GM12872 (cell line): ENCODE results near the gene MRPL38.

Source experiments
- TF ChIP-seq, protein P1 (sequence below): IDR thresholded peaks from 3 replicates; pipeline ENCODE4 v1.5.1; 2011; ENCODE audit warnings: low read depth, mild to moderate bottlenecking, low read length, moderate library complexity; ENCODE audit not compliant: insufficient read depth

The MRPL38 gene

DNA sequence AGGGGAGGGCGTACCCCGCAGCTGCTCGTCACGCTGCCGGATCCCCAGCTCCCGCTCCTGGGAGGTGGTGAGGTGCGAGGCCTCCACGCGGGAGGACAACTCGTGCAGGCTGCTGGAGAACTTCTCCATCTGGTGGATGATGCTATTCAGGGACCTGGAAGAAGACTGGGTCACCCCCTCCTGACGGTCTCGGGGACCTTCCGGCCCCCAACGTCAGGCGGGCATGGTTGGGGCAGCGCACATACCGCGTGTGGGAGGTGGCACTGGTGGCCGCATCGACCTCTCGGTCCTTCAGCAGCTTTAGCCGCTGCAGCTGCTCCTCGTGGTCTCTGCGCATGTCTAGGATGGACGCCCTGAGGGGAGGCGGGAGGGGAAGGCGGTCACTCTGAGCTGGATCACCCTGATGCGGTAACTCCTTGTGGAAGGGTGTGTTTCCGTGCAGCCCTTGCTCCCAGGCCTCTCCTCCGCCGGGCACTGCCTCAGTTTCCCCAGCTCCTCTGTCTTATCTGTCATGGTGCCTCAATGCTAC is 13.3 kb upstream of the MRPL38 start:
- TF ChIP-seq, protein P1, sequence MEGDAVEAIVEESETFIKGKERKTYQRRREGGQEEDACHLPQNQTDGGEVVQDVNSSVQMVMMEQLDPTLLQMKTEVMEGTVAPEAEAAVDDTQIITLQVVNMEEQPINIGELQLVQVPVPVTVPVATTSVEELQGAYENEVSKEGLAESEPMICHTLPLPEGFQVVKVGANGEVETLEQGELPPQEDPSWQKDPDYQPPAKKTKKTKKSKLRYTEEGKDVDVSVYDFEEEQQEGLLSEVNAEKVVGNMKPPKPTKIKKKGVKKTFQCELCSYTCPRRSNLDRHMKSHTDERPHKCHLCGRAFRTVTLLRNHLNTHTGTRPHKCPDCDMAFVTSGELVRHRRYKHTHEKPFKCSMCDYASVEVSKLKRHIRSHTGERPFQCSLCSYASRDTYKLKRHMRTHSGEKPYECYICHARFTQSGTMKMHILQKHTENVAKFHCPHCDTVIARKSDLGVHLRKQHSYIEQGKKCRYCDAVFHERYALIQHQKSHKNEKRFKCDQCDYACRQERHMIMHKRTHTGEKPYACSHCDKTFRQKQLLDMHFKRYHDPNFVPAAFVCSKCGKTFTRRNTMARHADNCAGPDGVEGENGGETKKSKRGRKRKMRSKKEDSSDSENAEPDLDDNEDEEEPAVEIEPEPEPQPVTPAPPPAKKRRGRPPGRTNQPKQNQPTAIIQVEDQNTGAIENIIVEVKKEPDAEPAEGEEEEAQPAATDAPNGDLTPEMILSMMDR: no peak

DNA sequence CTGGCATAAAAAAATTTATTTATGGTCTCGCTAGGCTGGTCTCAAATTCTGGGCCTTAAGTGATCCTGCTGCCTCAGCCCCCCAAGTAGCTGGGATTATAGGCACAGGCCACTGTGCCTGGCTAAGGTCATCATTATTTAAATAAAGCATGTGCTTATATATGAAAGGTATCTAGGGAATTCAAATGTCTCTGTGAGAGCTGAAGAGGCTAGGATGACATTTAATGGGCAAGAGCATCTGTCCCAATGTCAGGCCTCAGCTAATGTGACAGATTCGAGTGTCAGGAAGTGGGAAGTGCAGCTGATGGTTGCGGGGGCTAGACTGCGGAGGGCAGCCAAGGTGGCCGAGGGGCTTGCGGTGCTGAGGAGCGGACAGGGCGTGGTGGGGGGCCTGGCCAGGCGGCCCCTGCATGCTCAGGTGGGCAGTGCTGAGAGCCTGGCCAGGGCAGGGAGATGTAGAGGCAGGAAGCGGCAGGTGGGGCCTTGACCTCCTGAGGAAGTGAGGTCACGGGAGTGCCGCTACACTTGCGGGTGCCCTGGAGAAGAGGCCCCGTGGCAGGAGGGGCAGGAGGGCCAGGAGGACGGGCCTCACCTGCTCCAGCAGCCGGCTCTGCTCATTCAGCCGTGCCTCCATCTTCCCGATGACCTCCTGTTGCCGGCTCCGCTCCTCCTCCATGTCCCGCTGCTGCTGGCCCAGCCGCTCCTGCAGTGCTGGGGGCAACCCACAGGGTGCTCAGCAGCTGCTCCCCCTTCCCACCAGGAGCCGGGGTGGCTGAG is 12.6 kb upstream of the MRPL38 start:
- TF ChIP-seq, protein P1: no peak

DNA sequence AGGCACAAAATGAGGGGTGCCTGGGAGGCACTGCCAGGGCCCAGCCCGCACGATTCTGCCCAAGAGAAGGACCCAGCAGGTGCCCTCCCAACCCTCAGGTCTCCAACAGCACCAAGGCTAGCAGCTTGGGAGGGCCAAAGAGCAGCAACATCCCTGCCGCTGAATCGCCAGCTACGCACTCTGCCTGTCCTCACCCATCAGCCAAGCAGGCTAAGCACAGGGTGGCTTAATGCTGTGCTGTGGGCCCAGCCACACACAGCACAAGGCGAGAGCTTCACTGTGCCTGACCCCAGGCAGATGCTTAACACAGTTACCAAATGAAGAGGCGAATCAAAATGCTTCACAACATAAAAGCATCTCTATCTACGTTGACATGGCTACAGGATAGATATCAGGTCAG is 10.6 kb upstream of the MRPL38 start:
- TF ChIP-seq, protein P1: no peak

DNA sequence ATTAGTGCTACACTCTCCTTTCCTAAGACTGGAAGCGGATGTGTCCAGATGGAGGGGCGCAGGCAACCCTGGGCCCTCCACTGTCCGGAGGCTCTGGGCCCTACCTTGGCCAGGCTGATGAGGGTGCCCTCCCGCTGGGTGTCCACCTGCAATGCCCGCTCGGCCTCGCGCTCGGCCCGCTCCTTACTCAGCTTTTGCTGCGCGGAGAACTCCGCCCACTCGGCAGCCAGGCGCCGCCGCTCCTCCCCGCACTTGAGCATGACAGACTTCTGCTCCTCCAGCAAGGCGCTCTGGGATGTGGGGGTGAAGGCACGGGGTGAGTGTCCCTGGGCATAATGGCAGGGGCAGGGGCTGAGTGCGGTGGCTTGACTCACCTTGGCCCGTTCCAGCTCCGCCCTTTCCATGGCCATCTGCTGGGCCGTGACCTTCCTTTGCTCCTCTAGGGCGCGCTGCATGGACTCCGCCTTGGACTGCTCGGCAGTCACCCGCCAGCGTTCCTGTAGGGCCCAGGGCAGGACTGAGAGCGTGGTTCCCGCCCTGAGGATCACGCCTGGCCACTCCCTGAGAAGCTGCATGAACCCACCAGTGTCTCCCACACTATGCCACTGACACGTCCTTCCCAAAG is 10.1 kb upstream of the MRPL38 start:
- TF ChIP-seq, protein P1: no peak

DNA sequence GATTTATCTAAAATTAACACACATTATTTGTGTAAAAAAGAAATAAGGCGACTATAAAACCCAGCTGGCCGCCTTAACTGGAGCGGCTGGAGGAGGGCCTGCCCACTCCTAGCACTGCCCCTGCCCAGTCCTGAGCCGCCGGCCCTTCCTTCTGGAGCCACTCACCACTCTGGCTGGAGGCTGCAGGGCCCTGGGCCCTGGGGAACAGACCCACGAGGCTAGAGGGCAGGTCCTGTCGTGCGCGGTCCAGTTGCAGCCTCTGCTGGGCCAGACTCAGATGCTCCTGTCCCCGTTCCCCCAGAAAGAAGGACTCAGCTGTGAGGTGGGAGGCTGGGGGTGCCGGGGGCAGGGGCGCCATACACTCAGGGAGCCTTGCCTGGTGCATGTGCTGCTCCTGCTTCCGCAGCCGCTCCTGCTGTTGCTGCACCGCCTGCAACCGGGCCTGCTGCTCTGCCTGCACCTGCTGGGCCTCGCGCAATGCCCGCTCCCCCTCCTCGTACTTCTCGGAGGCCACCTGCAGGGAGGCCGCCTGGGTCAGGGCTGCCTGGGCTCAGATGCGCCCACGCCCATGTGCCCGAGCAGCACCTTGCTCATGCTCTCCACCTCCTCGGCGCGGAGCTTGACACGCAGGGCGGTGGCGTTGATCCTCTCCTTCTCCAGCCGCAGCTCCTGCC is 9.0 kb upstream of the MRPL38 start:
- TF ChIP-seq, protein P1: no peak

DNA sequence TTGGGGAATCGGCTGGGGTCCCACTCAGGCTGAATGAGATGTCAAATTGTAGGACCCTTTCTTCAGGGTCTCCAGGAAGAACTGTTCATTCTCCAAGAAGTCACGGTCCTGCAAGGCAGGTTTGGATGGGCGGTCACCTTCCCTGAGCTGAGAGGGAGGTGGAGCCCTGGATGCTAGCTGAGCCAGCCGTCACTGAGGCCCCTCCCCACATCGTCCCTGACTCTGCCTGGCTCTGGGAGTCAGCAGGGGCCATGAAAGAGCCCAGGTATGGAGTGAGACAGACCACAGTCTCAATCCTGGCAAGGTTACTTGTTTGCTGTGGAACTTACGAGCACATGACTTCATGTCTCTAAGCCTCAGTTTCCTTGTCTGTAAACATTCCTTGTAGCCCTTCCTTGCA is 6.0 kb upstream of the MRPL38 start:
- TF ChIP-seq, protein P1: no peak

DNA sequence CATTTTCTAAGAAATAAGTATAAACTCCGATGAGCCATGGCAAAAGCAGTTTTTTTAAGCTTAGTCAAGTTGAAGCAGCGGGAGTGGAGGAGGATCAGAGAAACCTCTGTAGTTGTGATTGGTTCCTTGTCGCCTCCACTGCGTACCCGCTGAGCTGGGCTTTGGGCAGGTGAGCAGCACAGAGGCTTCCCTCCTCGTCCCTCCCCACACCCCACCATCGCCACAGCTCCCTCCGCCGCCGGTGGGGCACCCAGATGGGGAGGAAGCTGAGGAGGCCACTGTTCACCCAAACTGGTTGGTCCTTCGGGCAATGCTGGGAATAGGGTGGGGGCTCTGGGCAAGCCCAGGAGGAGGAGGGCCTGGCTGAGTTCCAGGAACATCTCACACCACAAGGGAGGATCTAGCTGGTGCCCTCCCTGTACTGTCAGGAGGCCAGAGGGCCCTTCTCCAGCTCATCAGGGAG is 5.2 kb upstream of the MRPL38 start:
- TF ChIP-seq, protein P1: no peak
